H1 (cell line): ENCODE measurements around the gene CNDP2. TPM values are rescaled to one million over a fixed set of nuclear protein-coding genes. Genes with fewer than 3 reads are reported as not detected.

Experiments used
- CTCF ChIA-PET: fragments of 300-600 bp; sonication (Branson Sonifier 250); formaldehyde crosslinking; loops from one replicate; lab custom pipeline; 2021; ENCODE audit not compliant: partially characterized antibody; lab: Charles Lee
- POLR2A ChIA-PET: fragments of 300-600 bp; sonication (Branson Sonifier 250); formaldehyde crosslinking; loops from one replicate; lab custom pipeline; 2021; ENCODE audit warnings: inconsistent platforms; ENCODE audit not compliant: partially characterized antibody; lab: Charles Lee
- DNase-seq, 2 experiments: peaks; one replicate each; pipeline versions ENCODE4 v3.0.0 to v3.0.0-alpha.2; 2010 to 2022; ENCODE audit warnings: low spot score in 2 of 2, low read depth in 1 of 2, mixed read lengths in 1 of 2
- FAIRE-seq: peaks from 2 replicates; lab custom pipeline; 2011; peaks lifted over from hg19 to GRCh38; lab: Jason Lieb, UNC
- H2AFZ ChIP-seq: 2 replicates; pipeline ENCODE4 v1.8.1; 2012; ENCODE audit warnings: low read length, inconsistent platforms
- H2AK5ac ChIP-seq: 2 replicates; pipeline ENCODE4 v1.6.1; 2013; ENCODE audit warnings: low read depth, low read length
- H2BK120ac ChIP-seq: replicated peaks from 2 replicates; pipeline ENCODE3; 2013; ENCODE audit warnings: low read depth, low read length, inconsistent platforms
- H2BK12ac ChIP-seq: 2 replicates; pipeline ENCODE4 v1.6.1; 2013; ENCODE audit warnings: low read depth, low read length
- H2BK15ac ChIP-seq: 2 replicates; pipeline ENCODE4 v1.6.1; 2013; ENCODE audit warnings: low read length
- H2BK20ac ChIP-seq: 2 replicates; pipeline ENCODE4 v1.6.1; 2013; ENCODE audit warnings: low read length
- H2BK5ac ChIP-seq: 2 replicates; pipeline ENCODE4 v1.6.1; 2013; ENCODE audit warnings: low read depth, low read length
- H3K14ac ChIP-seq: 2 replicates; pipeline ENCODE4 v1.6.1; 2013; ENCODE audit warnings: inconsistent platforms; ENCODE audit not compliant: insufficient read length
- H3K18ac ChIP-seq: 2 replicates; pipeline ENCODE4 v1.6.1; 2013; ENCODE audit warnings: low read length; ENCODE audit errors: extremely low read depth
- H3K23ac ChIP-seq: 2 replicates; pipeline ENCODE4 v1.6.1; 2013; ENCODE audit warnings: inconsistent platforms; ENCODE audit not compliant: insufficient read length
- H3K23me2 ChIP-seq: 2 replicates; pipeline ENCODE4 v1.6.1; 2013; ENCODE audit warnings: low read depth, low read length
- H3K27ac ChIP-seq: 2 replicates; pipeline ENCODE4 v1.6.1; 2011; ENCODE audit warnings: low read depth, low read length, inconsistent platforms
- H3K27me3 ChIP-seq, 4 experiments: replicated peaks in 1 of 4; 1 replicate in 1 of 4; 2 replicates in 3 of 4; pipeline versions ENCODE4 v1.6.1 to v1.8.1; 2011 to 2013; ENCODE audit warnings: low read length in 3 of 4, mild to moderate bottlenecking in 3 of 4, inconsistent platforms in 2 of 4, mixed read lengths in 2 of 4, moderate library complexity in 1 of 4; ENCODE audit not compliant: control insufficient read depth in 3 of 4, insufficient read depth in 3 of 4; ENCODE audit errors: extremely low read depth in 1 of 4
- H3K36me3 ChIP-seq, 4 experiments: 2 replicates each; pipeline versions ENCODE4 v1.6.1 to v1.8.1; 2011 to 2013; ENCODE audit warnings: mild to moderate bottlenecking in 4 of 4, low read length in 3 of 4, moderate library complexity in 2 of 4, control low read depth in 1 of 4, inconsistent platforms in 1 of 4; ENCODE audit not compliant: insufficient read depth in 4 of 4, control insufficient read depth in 2 of 4
- H3K4ac ChIP-seq: replicated peaks from 2 replicates; pipeline ENCODE3; 2013; ENCODE audit warnings: low read length, low read depth, mixed read lengths, inconsistent platforms; ENCODE audit not compliant: insufficient read length
- H3K4me1 ChIP-seq, 4 experiments: replicated peaks in 1 of 4; 1 replicate in 1 of 4; 2 replicates in 3 of 4; pipeline versions ENCODE4 v1.6.1 to v1.8.1; 2011 to 2013; ENCODE audit warnings: low read length in 3 of 4, inconsistent platforms in 2 of 4, mixed read lengths in 1 of 4; ENCODE audit not compliant: insufficient read depth in 4 of 4, control insufficient read depth in 3 of 4
- H3K4me2 ChIP-seq, 2 experiments: 2 replicates each; pipeline versions ENCODE4 v1.6.1 to v1.8.1; 2011 to 2013; ENCODE audit warnings: low read depth in 2 of 2, low read length in 2 of 2, control low read depth in 1 of 2, inconsistent platforms in 1 of 2, mild to moderate bottlenecking in 1 of 2; ENCODE audit not compliant: insufficient read depth in 1 of 2
- H3K4me3 ChIP-seq, 4 experiments: fragments of 200-600, 300-600 bp in 1 of 4; sonication (generic), shearing (Covaris generic), sonication (Bioruptor Twin) in 1 of 4; 2 replicates each; pipeline versions ENCODE4 v1.5.1 to v1.8.1; 2011 to 2016; ENCODE audit warnings: low read length in 4 of 4, low read depth in 3 of 4, control low read depth in 2 of 4, inconsistent platforms in 2 of 4, mild to moderate bottlenecking in 2 of 4, mixed read lengths in 1 of 4, moderate library complexity in 1 of 4; ENCODE audit not compliant: insufficient read depth in 2 of 4; ENCODE audit errors: extremely low read depth in 1 of 4
- H3K56ac ChIP-seq: replicated peaks from 2 replicates; pipeline ENCODE3; 2013; ENCODE audit warnings: low read depth, mild to moderate bottlenecking, mixed read lengths, low read length, inconsistent platforms; ENCODE audit not compliant: insufficient read length
- H3K79me1 ChIP-seq: 2 replicates; pipeline ENCODE4 v1.6.1; 2013; ENCODE audit warnings: low read depth, low read length, control low read depth
- H3K79me2 ChIP-seq, 2 experiments: 2 replicates each; pipeline versions ENCODE4 v1.6.1 to v1.8.1; 2012 to 2013; ENCODE audit warnings: low read length in 2 of 2, mild to moderate bottlenecking in 2 of 2, inconsistent platforms in 1 of 2; ENCODE audit not compliant: insufficient read depth in 2 of 2, control insufficient read depth in 1 of 2
- H3K9ac ChIP-seq, 4 experiments: replicated peaks in 1 of 4; 1 replicate in 1 of 4; 2 replicates in 3 of 4; pipeline versions ENCODE4 v1.6.1 to v1.8.1; 2011 to 2013; ENCODE audit warnings: low read depth in 3 of 4, low read length in 3 of 4, control low read depth in 2 of 4, mild to moderate bottlenecking in 2 of 4, moderate library complexity in 2 of 4, inconsistent platforms in 1 of 4; ENCODE audit errors: extremely low read depth in 1 of 4
- H3K9me3 ChIP-seq, 2 experiments: 2 replicates each; pipeline versions ENCODE4 v1.6.1 to v1.8.1; 2012 to 2013; ENCODE audit warnings: mild to moderate bottlenecking in 2 of 2, moderate library complexity in 2 of 2, control low read depth in 1 of 2, inconsistent platforms in 1 of 2, low read depth in 1 of 2, low read length in 1 of 2, mixed read lengths in 1 of 2; ENCODE audit not compliant: insufficient read depth in 2 of 2
- H4K20me1 ChIP-seq, 2 experiments: replicated peaks in 1 of 2; 2 replicates each; pipeline versions ENCODE3 to v1.8.1; 2011 to 2013; ENCODE audit warnings: inconsistent platforms in 2 of 2, low read length in 2 of 2, mild to moderate bottlenecking in 1 of 2; ENCODE audit not compliant: insufficient read depth in 2 of 2, control insufficient read depth in 1 of 2
- H4K5ac ChIP-seq: 2 replicates; pipeline ENCODE4 v1.6.1; 2013; ENCODE audit warnings: low read length, low read depth, mixed read lengths, inconsistent platforms; ENCODE audit not compliant: insufficient read length
- H4K8ac ChIP-seq: 2 replicates; pipeline ENCODE4 v1.8.0; 2013; ENCODE audit warnings: mild to moderate bottlenecking, moderate library complexity, low read length, inconsistent platforms; ENCODE audit not compliant: insufficient read depth; ENCODE audit errors: extremely low read depth
- H4K91ac ChIP-seq: replicated peaks from 2 replicates; pipeline ENCODE3; 2013; ENCODE audit warnings: low read length, mixed read lengths, inconsistent platforms; ENCODE audit not compliant: insufficient read length
- ATF3 ChIP-seq: IDR thresholded peaks from 2 replicates; pipeline ENCODE4 v1.6.1; 2011; ENCODE audit warnings: low read depth, mild to moderate bottlenecking, low read length; ENCODE audit not compliant: insufficient read depth
- BCL11A ChIP-seq, 2 experiments: IDR thresholded peaks; one replicate each; pipeline ENCODE4 v1.6.1; 2011; ENCODE audit warnings: low read depth in 2 of 2, low read length in 2 of 2, mild to moderate bottlenecking in 2 of 2
- CBX5 ChIP-seq: fragments of 300-800, 300-1000 bp; sonication (generic); IDR thresholded peaks from 2 replicates; pipeline ENCODE4 v1.7.1; 2016; ENCODE audit warnings: antibody characterized with exemption, low read length, low read depth
- EGR1 ChIP-seq: IDR thresholded peaks from 2 replicates; pipeline ENCODE4 v1.6.1; 2011; ENCODE audit warnings: low read depth, low read length, borderline replicate concordance
- HDAC6 ChIP-seq: IDR thresholded peaks from one replicate; pipeline ENCODE4 v1.7.1; 2012; ENCODE audit warnings: low read depth, mild to moderate bottlenecking, inconsistent platforms, low read length, moderate library complexity
- JUN ChIP-seq: IDR thresholded peaks from 2 replicates; pipeline ENCODE4 v1.6.1; 2011; ENCODE audit warnings: low read depth, mild to moderate bottlenecking, improper control_type of control experiment, low read length
- POLR2AphosphoS5 ChIP-seq: IDR thresholded peaks from 2 replicates; pipeline ENCODE4 v1.6.1; 2011; ENCODE audit warnings: low read depth, low read length
- POU5F1 ChIP-seq: IDR thresholded peaks from 2 replicates; pipeline ENCODE4 v1.6.1; 2011; ENCODE audit warnings: low read depth, mild to moderate bottlenecking, low read length, moderate library complexity
- SAP30 ChIP-seq: fragments of 300-600 bp; sonication (generic); IDR thresholded peaks from 2 replicates; pipeline ENCODE4 v1.7.1; 2012; ENCODE audit warnings: low read length, moderate library complexity, mild to moderate bottlenecking, inconsistent platforms; ENCODE audit not compliant: insufficient read depth, insufficient replicate concordance
- WGBS, 2 experiments: shearing (Covaris generic) in 1 of 2; methylation state at CpG; one replicate each; pipeline versions ENCODE4 v1.1.6 to v1.1.7; 2013 to 2015; ENCODE audit warnings: low lambda C conversion rate in 2 of 2, mixed read lengths in 2 of 2, inconsistent platforms in 1 of 2, low coverage in 1 of 2, missing lambda C conversion rate in 1 of 2; ENCODE audit not compliant: insufficient replicate concordance in 2 of 2, insufficient coverage in 1 of 2, insufficient read length in 1 of 2; ENCODE audit errors: extremely low coverage in 1 of 2, missing lambda C conversion rate in 1 of 2; 5-methylcytosine and 5-hydroxymethylcytosine counted together
- polyA plus RNA-seq, 7 experiments: library from polyadenylated mRNA; depleted of rRNA in 3 of 7; stranded (reverse) in 5 of 7; unstranded in 2 of 7; fragments of >200 nt in 5 of 7; fragments of 200-250 nt in 2 of 7; gene quantifications; 1 replicate in 5 of 7; 2 replicates in 1 of 7; 4 replicates in 1 of 7; pipeline versions ENCODE4 v1.2.1 to v1.2.3, GENCODE V29; 2011 to 2013; ENCODE audit warnings: missing spikeins in 2 of 7, mixed read lengths in 2 of 7
- total RNA-seq: library from RNA; stranded (reverse); fragmentation: NEBNext Ultra II Directional; extraction: Animal tissue kit (Norgen Biotek cat#: 25700); gene quantifications from 2 replicates; pipeline ENCODE4 v1.2.1, GENCODE V29; 2021

Gene CNDP2
- total and polyA plus RNA-seq, 2 of the 8 experiments (the other 6 are each of a cell fraction or from before 2014, with no cell fraction given): 71.8 to 243 TPM

GRCh38 chr18:74465775-74466174, 30.4 kb upstream of the CNDP2 start:
- Histone ChIP-seq H2BK120ac (no peak overlapping the region), H3K27me3 (no peaks in the 10 kb centered on the region), H3K14ac (no peak overlapping the region), H3K4me3 (no peak overlapping the region), H3K4ac (no peak overlapping the region), H2BK20ac (no peak overlapping the region), H4K8ac (no peak overlapping the region), H3K9ac (no peak overlapping the region), H3K4me2 (no peak overlapping the region), H3K27ac (no peak overlapping the region), H3K79me2 (no peaks in the 10 kb centered on the region), H3K56ac (no peak overlapping the region), H3K9me3 (peaks cover 0 to 3% of the 10 kb centered on the region in 2 experiments; a peak in 1 of 4 replicates), H3K4me1 (no peaks in the 10 kb centered on the region), H2AK5ac (no peak overlapping the region), H3K36me3 (no peaks in the 10 kb centered on the region), H2AFZ (no peak overlapping the region), H3K79me1 (no peaks in the 10 kb centered on the region), H4K20me1 (no peaks in the 10 kb centered on the region), H4K5ac (no peak overlapping the region), H2BK5ac (no peak overlapping the region), H2BK15ac (no peak overlapping the region), H4K91ac (no peak overlapping the region), H2BK12ac (no peak overlapping the region), H3K23me2 (no peaks in the 10 kb centered on the region), H3K18ac (no peak overlapping the region), H3K23ac (no peak overlapping the region)
- ChIA-PET POLR2A (no interaction called here), CTCF (interaction anchor here (0.7 to 2.1 kb wide), 5 partner anchors 10 to 89 kb away, joined by 3 to 12 read pairs (median 3); no protein-coding TSS in a partner anchor)
- FAIRE-seq (no peak), DNase-seq (no peak)
- WGBS, 2 experiments: 93% methylated on average over 4 of the region's 4 CpGs; no CpG with 5 or more reads in 1 of the 2 experiments
- no peak for TF ChIP-seq POLR2AphosphoS5
- no peak for TF ChIP-seq CBX5
- TF ChIP-seq BCL11A (IDR thresholded peaks at IDR 0.05; ENCODE audit: low read depth in 2 of 2, low read length in 2 of 2): no peak
- TF ChIP-seq SAP30: no peak
- no peak for TF ChIP-seq POU5F1
- no peak for TF ChIP-seq EGR1
- TF ChIP-seq ATF3: no peak
- TF ChIP-seq HDAC6: no peak
- no peak for TF ChIP-seq JUN
